ENCODE results near the gene SLC30A2. TPM values are rescaled to one million over a fixed set of nuclear protein-coding genes. Genes with fewer than 3 reads are reported as not detected.

SLC30A2 gene
- total and polyA plus RNA-seq, 3 donors from 2014 or later, result 0.24 to 1.0 (median 0.87) TPM

DNA sequence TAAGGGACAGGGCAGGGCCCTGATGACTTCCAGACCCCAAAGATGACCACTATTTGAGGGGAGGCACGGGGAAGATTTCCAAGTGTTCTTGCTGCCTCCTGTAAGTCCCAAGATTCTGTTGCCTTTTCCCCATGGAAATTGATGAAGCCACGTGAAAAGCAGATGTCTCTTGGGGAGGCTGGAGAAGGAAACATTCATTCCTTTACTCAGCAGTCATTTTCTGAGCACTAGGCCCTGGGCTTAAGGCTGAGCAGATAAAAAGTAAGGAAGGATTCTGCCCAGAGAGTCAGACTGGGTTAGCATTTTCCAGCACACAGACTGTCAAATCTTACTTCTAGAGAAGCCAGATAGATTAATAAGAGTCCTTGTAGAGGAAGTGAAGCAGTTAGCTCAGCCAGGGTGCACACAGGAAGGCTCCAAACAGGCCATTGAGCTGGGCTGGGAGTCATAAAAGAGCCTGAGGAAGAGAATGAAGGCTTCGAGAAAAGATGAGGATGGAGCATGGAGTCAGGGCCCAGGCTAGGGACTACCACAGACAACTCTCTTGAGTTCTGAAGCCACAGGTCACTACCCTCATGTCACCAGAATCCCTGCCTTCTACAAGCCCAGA lies 14.2 kb downstream of the SLC30A2 start:
- intact Hi-C loops (cut with DNase I; ENCODE audit: low total_unique reads), result loop anchor here (10.0 kb wide), 1 partner anchor 113 kb away; no protein-coding TSS in a partner anchor
- H3K9me3 ChIP-seq, result no peaks in the 10 kb centered on the region
- no peaks in the 10 kb centered on the region for H3K27me3 ChIP-seq
- DNase-seq, result no peak
- H3K4me1 ChIP-seq, result peaks cover 14% of the 10 kb centered on the region
- H3K36me3 ChIP-seq (ENCODE audit: low read depth, missing control alignments), result no peaks in the 10 kb centered on the region
- TF ChIP-seq POLR2A (IDR thresholded peaks at IDR 0.05), result no peak
- TF ChIP-seq, protein P1, sequence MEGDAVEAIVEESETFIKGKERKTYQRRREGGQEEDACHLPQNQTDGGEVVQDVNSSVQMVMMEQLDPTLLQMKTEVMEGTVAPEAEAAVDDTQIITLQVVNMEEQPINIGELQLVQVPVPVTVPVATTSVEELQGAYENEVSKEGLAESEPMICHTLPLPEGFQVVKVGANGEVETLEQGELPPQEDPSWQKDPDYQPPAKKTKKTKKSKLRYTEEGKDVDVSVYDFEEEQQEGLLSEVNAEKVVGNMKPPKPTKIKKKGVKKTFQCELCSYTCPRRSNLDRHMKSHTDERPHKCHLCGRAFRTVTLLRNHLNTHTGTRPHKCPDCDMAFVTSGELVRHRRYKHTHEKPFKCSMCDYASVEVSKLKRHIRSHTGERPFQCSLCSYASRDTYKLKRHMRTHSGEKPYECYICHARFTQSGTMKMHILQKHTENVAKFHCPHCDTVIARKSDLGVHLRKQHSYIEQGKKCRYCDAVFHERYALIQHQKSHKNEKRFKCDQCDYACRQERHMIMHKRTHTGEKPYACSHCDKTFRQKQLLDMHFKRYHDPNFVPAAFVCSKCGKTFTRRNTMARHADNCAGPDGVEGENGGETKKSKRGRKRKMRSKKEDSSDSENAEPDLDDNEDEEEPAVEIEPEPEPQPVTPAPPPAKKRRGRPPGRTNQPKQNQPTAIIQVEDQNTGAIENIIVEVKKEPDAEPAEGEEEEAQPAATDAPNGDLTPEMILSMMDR (IDR thresholded peaks at IDR 0.05), result no peak
- no peak overlapping the region for H3K27ac ChIP-seq
- WGBS, 2 donors, result 79 to 80% methylated on average over 3 of the region's 3 CpGs
- no peak overlapping the region for H3K4me3 ChIP-seq

DNA sequence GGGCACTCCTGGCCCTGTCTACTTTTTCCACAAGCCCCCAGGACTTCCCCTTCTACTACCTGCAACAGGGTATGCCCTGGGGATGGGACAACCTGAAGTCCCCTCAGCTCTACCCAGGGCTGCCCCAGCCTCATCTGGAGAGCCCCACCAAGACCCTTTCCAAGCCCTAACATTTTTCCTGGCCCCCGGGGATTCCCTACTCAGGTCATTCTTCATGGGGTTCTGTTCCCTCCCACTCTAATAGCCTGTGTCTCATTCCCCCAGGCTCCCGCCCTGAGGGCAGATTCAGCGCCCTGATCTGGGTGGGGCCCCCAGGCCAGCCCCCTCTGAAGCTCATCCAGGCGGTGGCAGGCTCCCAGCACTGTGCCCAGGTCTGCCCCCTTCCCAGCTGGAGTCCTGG lies 14.7 kb downstream of the SLC30A2 start:
- no peak for TF ChIP-seq POLR2A (IDR thresholded peaks at IDR 0.05)
- TF ChIP-seq, protein P1 (IDR thresholded peaks at IDR 0.05), result no peak
- DNase-seq, result no peak
- intact Hi-C loops (cut with DNase I; ENCODE audit: low total_unique reads), result loop anchor here (10.0 kb wide), 1 partner anchor 114 kb away; no protein-coding TSS in a partner anchor

DNA sequence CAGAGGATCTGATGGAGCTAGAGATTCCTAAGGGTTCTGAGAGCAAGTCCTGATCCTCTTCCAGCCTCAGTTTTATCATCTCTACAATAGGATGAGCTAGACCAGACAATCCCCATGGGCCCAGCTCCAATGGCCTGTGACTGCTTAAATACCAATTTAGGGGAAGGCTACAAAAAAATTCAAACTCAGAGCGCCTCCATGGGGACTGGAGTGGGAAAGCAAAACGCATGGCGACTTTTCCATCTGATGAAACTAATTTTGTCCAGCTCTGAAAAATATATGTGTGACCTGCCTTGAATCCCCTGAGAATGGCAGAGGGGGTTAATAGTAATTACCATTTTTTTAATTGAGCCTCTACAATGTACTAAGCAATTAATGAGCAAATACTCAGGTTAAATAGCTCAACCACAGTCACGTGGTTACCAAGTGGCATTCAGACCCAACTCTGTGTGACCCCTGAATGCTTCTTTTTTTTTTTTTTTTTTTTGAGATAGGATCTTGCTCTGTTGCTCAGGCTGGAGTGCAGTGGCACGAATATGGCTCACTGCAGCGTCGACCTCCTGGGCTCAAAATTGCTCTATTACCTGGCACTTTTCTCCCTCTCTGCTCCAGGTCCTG lies 15.9 kb downstream of the SLC30A2 start:
- Histone ChIP-seq H3K36me3 (ENCODE audit: low read depth, missing control alignments) (no peaks in the 10 kb centered on the region), H3K4me1 (peaks cover 5% of the 10 kb centered on the region), H3K27me3 (no peaks in the 10 kb centered on the region), H3K4me3 (no peak overlapping the region), H3K27ac (no peak overlapping the region), H3K9me3 (no peaks in the 10 kb centered on the region)
- intact Hi-C loops (cut with DNase I; ENCODE audit: low total_unique reads), result loop anchor here (10.0 kb wide), 1 partner anchor 115 kb away; no protein-coding TSS in a partner anchor
- 89 to 92% methylated on average over 7 of the region's 7 CpGs for WGBS, 2 donors
- TF ChIP-seq, protein P1 (IDR thresholded peaks at IDR 0.05), result no peak
- TF ChIP-seq POLR2A (IDR thresholded peaks at IDR 0.05), result no peak
- no peak for DNase-seq

More for the DNA sequence above, 14.7 kb downstream of the SLC30A2 start:
- Histone ChIP-seq H3K36me3 (ENCODE audit: low read depth, missing control alignments) (no peaks in the 10 kb centered on the region), H3K27ac (no peak overlapping the region), H3K27me3 (no peaks in the 10 kb centered on the region), H3K4me3 (no peak overlapping the region), H3K4me1 (peaks cover 9% of the 10 kb centered on the region), H3K9me3 (no peaks in the 10 kb centered on the region)
- WGBS, 2 donors, result 81 to 91% methylated on average over 4 of the region's 4 CpGs

GRCh38 chr1:26029054-26029863 lies 16.7 kb downstream of the SLC30A2 start:
- Histone ChIP-seq H3K4me3 (no peak overlapping the region), H3K27ac (no peak overlapping the region), H3K4me1 (no peaks in the 10 kb centered on the region), H3K9me3 (no peaks in the 10 kb centered on the region), H3K36me3 (ENCODE audit: low read depth, missing control alignments) (no peaks in the 10 kb centered on the region), H3K27me3 (no peaks in the 10 kb centered on the region)
- no peak for TF ChIP-seq POLR2A (IDR thresholded peaks at IDR 0.05)
- TF ChIP-seq, protein P1 (IDR thresholded peaks at IDR 0.05), result no peak
- 75 to 92% methylated on average over 12 to 15 of the region's 15 CpGs for WGBS, 2 donors
- DNase-seq, result no peak
- intact Hi-C loops (cut with DNase I; ENCODE audit: low total_unique reads), result no loop called here

Measured in testis (tissue), 3 donors.